ENCODE data around the gene SPATA1. TPM values are rescaled to one million over a fixed set of nuclear protein-coding genes. Genes with fewer than 3 reads are reported as not detected.
A peak's percentile ranks its signal among the peaks of the same experiment; 100 is the strongest.

Gene SPATA1
- total and polyA plus RNA-seq, 2 of the 8 experiments (the other 6 are each of a cell fraction or from before 2014, with no cell fraction given) = 0.51 to 1.1 TPM

DNA sequence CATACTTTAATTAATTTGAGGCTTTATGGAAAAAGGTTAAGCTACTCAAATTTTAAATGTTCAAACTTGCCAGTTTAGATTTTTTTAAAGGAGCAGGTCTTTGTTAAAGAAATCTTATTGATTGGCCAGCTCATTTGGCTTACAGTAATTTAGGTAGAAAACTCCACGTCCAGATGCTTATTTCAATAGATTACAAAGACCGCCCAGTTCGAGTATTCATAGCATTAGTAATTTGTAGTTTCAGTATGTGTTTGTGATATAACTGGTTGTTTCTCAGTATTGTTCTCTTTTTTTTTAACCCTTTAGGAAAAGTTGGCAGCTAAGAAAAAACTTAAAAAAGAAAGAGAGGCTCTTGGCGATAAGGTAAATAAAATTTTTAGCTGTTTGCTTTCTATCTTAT lies 25.5 kb upstream of the SPATA1 start:
- Histone ChIP-seq H2BK20ac (ENCODE audit: low read length) (no peak overlapping the region), H2BK5ac (ENCODE audit: low read depth, low read length) (no peak overlapping the region), H3K14ac (ENCODE audit: insufficient read length) (no peak overlapping the region), H3K79me1 (ENCODE audit: low read depth, low read length) (no peaks in the 10 kb centered on the region; the same call in 1 of the 2 replicates), H2BK15ac (ENCODE audit: low read length) (no peak overlapping the region), H3K23me2 (ENCODE audit: low read depth, low read length) (peaks cover 3% of the 10 kb centered on the region; the same call in 1 of the 2 replicates), H3K4ac (replicated peaks; ENCODE audit: insufficient read length, low read depth, low read length) (no peak overlapping the region), H4K91ac (replicated peaks; ENCODE audit: insufficient read length, low read length) (no peak overlapping the region), H2AFZ (ENCODE audit: low read length) (no peak overlapping the region), H2BK12ac (ENCODE audit: low read depth, low read length) (no peak overlapping the region), H3K4me2 (ENCODE audit: insufficient read depth in 1 of 2, low read depth in 2 of 2, low read length in 2 of 2) (peak overlapping the region; percentile 80 to 82; a peak in 2 of 4 replicates), H3K18ac (ENCODE audit: extremely low read depth, low read length) (no peak overlapping the region), H3K23ac (ENCODE audit: insufficient read length) (no peak overlapping the region), H3K9ac (replicated peaks in 1 of 4; ENCODE audit: extremely low read depth in 1 of 4, low read depth in 3 of 4, low read length in 3 of 4) (no peak overlapping the region), H3K4me3 (ENCODE audit: extremely low read depth in 1 of 4, insufficient read depth in 2 of 4, low read depth in 3 of 4, low read length in 4 of 4) (peak overlapping the region in 1 of 4 experiments; percentile 85; a peak in 2 of 8 replicates), H2AK5ac (ENCODE audit: low read depth, low read length) (no peak overlapping the region), H2BK120ac (replicated peaks; ENCODE audit: low read depth, low read length) (no peak overlapping the region), H3K36me3 (ENCODE audit: control insufficient read depth in 2 of 4, insufficient read depth in 4 of 4, low read length in 3 of 4) (peaks cover 0 to 21% (median 12%) of the 10 kb centered on the region in 4 experiments; a peak in 4 of 8 replicates), H3K56ac (replicated peaks; ENCODE audit: insufficient read length, low read depth, low read length) (no peak overlapping the region), H4K20me1 (replicated peaks in 1 of 2; ENCODE audit: control insufficient read depth in 1 of 2, insufficient read depth in 2 of 2, low read length in 2 of 2) (no peaks in the 10 kb centered on the region), H3K4me1 (replicated peaks in 1 of 4; ENCODE audit: control insufficient read depth in 3 of 4, insufficient read depth in 4 of 4, low read length in 3 of 4) (no peaks in the 10 kb centered on the region), H4K8ac (ENCODE audit: extremely low read depth, insufficient read depth, low read length) (no peak overlapping the region), H3K27me3 (replicated peaks in 1 of 4; ENCODE audit: control insufficient read depth in 3 of 4, extremely low read depth in 1 of 4, insufficient read depth in 3 of 4, low read length in 3 of 4) (peaks cover 2 to 26% (median 20%) of the 10 kb centered on the region in 4 experiments), H3K9me3 (ENCODE audit: insufficient read depth in 2 of 2, low read depth in 1 of 2, low read length in 1 of 2) (peaks cover 6 to 8% of the 10 kb centered on the region in 2 experiments; a peak in 3 of 4 replicates), H3K79me2 (ENCODE audit: control insufficient read depth in 1 of 2, insufficient read depth in 2 of 2, low read length in 2 of 2) (peaks cover 3 to 34% of the 10 kb centered on the region in 2 experiments; a peak in 3 of 4 replicates), H4K5ac (ENCODE audit: insufficient read length, low read depth, low read length) (no peak overlapping the region), H3K27ac (ENCODE audit: low read depth, low read length) (no peak overlapping the region)
- POLR2A ChIA-PET (ENCODE audit: partially characterized antibody) = interaction anchor here (1.6 kb wide), 1 partner anchor 26 kb away, joined by 6 read pairs; the partner anchor contains the start of genes GNG5 and SPATA1
- 88% methylated on average over 4 of the region's 4 CpGs; no CpG with 5 or more reads in 1 of the 2 experiments for WGBS, 2 experiments (ENCODE audit: extremely low coverage in 1 of 2, insufficient coverage in 1 of 2, insufficient read length in 1 of 2, insufficient replicate concordance in 2 of 2, low coverage in 1 of 2, low lambda C conversion rate in 2 of 2, missing lambda C conversion rate in 1 of 2)
- CTCF ChIA-PET (ENCODE audit: partially characterized antibody) = interaction anchor here (1.0 to 2.3 kb wide), 5 partner anchors 50 to 549 kb away, joined by 3 to 6 read pairs (median 3); no protein-coding TSS in a partner anchor
- FAIRE-seq (no peak), DNase-seq (ENCODE audit: low read depth in 1 of 2, low spot score in 2 of 2) (no peak)
- TF ChIP-seq RAD21 (IDR thresholded peaks at IDR 0.05 in 1 of 2, conservative IDR thresholded peaks at IDR 0.05 in 1 of 2; ENCODE audit: low read depth in 2 of 2, low read length in 2 of 2) (no peak), GABPA (IDR thresholded peaks at IDR 0.05; ENCODE audit: borderline replicate concordance, insufficient read depth, low read length) (no peak), NRF1 (IDR thresholded peaks at IDR 0.05; ENCODE audit: low read depth, low read length) (no peak), SP4 (IDR thresholded peaks at IDR 0.05; ENCODE audit: low read length) (no peak), HDAC6 (IDR thresholded peaks at IDR 0.05; ENCODE audit: low read depth, low read length) (no peak), SIX5 (IDR thresholded peaks at IDR 0.05; ENCODE audit: low read depth, low read length) (no peak), MAFK (IDR thresholded peaks at IDR 0.05; ENCODE audit: low read depth, low read length) (no peak), TAF7 (optimal IDR thresholded peaks at IDR 0.05; ENCODE audit: borderline replicate concordance, low read depth, low read length) (no peak), TEAD4 (IDR thresholded peaks at IDR 0.05; ENCODE audit: low read depth, low read length) (no peak), JUN (IDR thresholded peaks at IDR 0.05; ENCODE audit: low read depth, low read length) (no peak), RFX5 (IDR thresholded peaks at IDR 0.05; ENCODE audit: borderline replicate concordance, low read depth, low read length) (no peak)
